ENCODE results near the gene SPDYE18.
"Not testable (repeated sequence)": the region's sequence is repeated elsewhere in the genome, so short reads cannot be mapped to it uniquely, and the experiment has no call there.

- TF ChIP-seq, protein P1, sequence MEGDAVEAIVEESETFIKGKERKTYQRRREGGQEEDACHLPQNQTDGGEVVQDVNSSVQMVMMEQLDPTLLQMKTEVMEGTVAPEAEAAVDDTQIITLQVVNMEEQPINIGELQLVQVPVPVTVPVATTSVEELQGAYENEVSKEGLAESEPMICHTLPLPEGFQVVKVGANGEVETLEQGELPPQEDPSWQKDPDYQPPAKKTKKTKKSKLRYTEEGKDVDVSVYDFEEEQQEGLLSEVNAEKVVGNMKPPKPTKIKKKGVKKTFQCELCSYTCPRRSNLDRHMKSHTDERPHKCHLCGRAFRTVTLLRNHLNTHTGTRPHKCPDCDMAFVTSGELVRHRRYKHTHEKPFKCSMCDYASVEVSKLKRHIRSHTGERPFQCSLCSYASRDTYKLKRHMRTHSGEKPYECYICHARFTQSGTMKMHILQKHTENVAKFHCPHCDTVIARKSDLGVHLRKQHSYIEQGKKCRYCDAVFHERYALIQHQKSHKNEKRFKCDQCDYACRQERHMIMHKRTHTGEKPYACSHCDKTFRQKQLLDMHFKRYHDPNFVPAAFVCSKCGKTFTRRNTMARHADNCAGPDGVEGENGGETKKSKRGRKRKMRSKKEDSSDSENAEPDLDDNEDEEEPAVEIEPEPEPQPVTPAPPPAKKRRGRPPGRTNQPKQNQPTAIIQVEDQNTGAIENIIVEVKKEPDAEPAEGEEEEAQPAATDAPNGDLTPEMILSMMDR (IDR thresholded peaks at IDR 0.05) = not testable (repeated sequence)
- not testable (repeated sequence) for TF ChIP-seq POLR2A (IDR thresholded peaks at IDR 0.05)
These were observed 55.9 kb downstream of the SPDYE18 start for GRCh38 chr7:77006127-77007110.

Data from heart left ventricle (tissue), 13 donors.